ENCODE measurements around the gene CCSER1. TPM values are rescaled to one million over a fixed set of nuclear protein-coding genes. Genes with fewer than 3 reads are reported as not detected.

CCSER1 gene
- total RNA-seq, 1 experiment from 2014 or later, result 0.05 TPM

GRCh38 chr4:90445380-90445779 lies 318.2 kb downstream of the CCSER1 start:
- ATAC-seq, result no peak
- Histone ChIP-seq H3K27ac (ENCODE audit: low read length) (no peak overlapping the region), H3K36me3 (ENCODE audit: control insufficient read depth, insufficient read depth, low read length) (no peaks in the 10 kb centered on the region), H3K9me3 (ENCODE audit: control insufficient read depth, insufficient read depth, low read depth, low read length) (no peaks in the 10 kb centered on the region), H3K4me3 (ENCODE audit: low read depth in 2 of 2, low read length in 2 of 2) (no peak overlapping the region), H3K27me3 (ENCODE audit: control insufficient read depth, insufficient read depth, low read length) (no peaks in the 10 kb centered on the region), H3K4me1 (ENCODE audit: control insufficient read depth, insufficient read depth, low read length) (no peaks in the 10 kb centered on the region)
- no peak for DNase-seq (ENCODE audit: low read depth, low spot score)
- intact Hi-C loops (cut with micrococcal nuclease; ENCODE audit: unreplicated experiment) (no loop called here), in situ Hi-C loops (cut with HindIII; ENCODE audit: low pct_unique_long_range_greater_than_20kb, low sequenced_read_pairs) (no loop called here)
- TF ChIP-seq SIN3A (IDR thresholded peaks at IDR 0.05; ENCODE audit: borderline replicate concordance, insufficient read depth, low read depth, low read length) (no peak), TCF7L2 (IDR thresholded peaks at IDR 0.05; ENCODE audit: low read depth, low read length) (no peak), REST (IDR thresholded peaks at IDR 0.05; ENCODE audit: insufficient read depth in 1 of 2, low read depth in 2 of 2, low read length in 1 of 2) (no peak), CTCF (IDR thresholded peaks at IDR 0.05) (no peak), POLR2AphosphoS5 (IDR thresholded peaks at IDR 0.05; ENCODE audit: low read depth, low read length) (no peak)
- POLR2A ChIA-PET, result no interaction called here
- CTCF ChIA-PET, result no interaction called here
- no TSS peak for BruUV-seq (replicated peaks)

- TF ChIP-seq SIN3A (IDR thresholded peaks at IDR 0.05; ENCODE audit: borderline replicate concordance, insufficient read depth, low read depth, low read length) (no peak), REST (IDR thresholded peaks at IDR 0.05; ENCODE audit: insufficient read depth in 1 of 2, low read depth in 2 of 2, low read length in 1 of 2) (no peak), POLR2AphosphoS5 (IDR thresholded peaks at IDR 0.05; ENCODE audit: low read depth, low read length) (no peak), TCF7L2 (IDR thresholded peaks at IDR 0.05; ENCODE audit: low read depth, low read length) (no peak), CTCF (IDR thresholded peaks at IDR 0.05) (no peak)
- no peak overlapping the region for H3K4me3 ChIP-seq (ENCODE audit: low read depth in 2 of 2, low read length in 2 of 2)
- ATAC-seq (no peak), DNase-seq (ENCODE audit: low read depth, low spot score) (no peak)
- POLR2A ChIA-PET, result no interaction called here
- H3K9me3 ChIP-seq (ENCODE audit: control insufficient read depth, insufficient read depth, low read depth, low read length), result no peaks in the 10 kb centered on the region
- no peaks in the 10 kb centered on the region for H3K4me1 ChIP-seq (ENCODE audit: control insufficient read depth, insufficient read depth, low read length)
- intact Hi-C loops (cut with micrococcal nuclease; ENCODE audit: unreplicated experiment), result no loop called here
- no peaks in the 10 kb centered on the region for H3K27me3 ChIP-seq (ENCODE audit: control insufficient read depth, insufficient read depth, low read length)
- BruUV-seq (replicated peaks), result no TSS peak
- H3K36me3 ChIP-seq (ENCODE audit: control insufficient read depth, insufficient read depth, low read length), result no peaks in the 10 kb centered on the region
- no peak overlapping the region for H3K27ac ChIP-seq (ENCODE audit: low read length)
- in situ Hi-C loops (cut with HindIII; ENCODE audit: low pct_unique_long_range_greater_than_20kb, low sequenced_read_pairs), result no loop called here
- CTCF ChIA-PET, result no interaction called here
Measured at GRCh38 chr4:90449626-90450025, 322.4 kb downstream of the CCSER1 start.
